Stimulated activated CD8-positive, alpha-beta memory T cell treated with anti-CD3 and anti-CD28 coated beads, Interleukin-15, amount 100 ng/mL, for 24 hours (primary cell): ENCODE data around the gene ZC3H10.

Experiments
- DNase-seq: peaks from one replicate; pipeline ENCODE4 v3.0.0-alpha.2; 2020; ENCODE audit warnings: low read depth

Gene ZC3H10

GRCh38 chr12:56127888-56128669 lies 10.0 kb downstream of the ZC3H10 start, which contains the start of gene ESYT1:
TSS of gene ESYT1 (plus strand) at chr12:56128267. CDS start at chr12:56128320, 53 bp downstream.
- DNase-seq: peak; percentile 69

- no peak for DNase-seq
These were observed 10.7 kb downstream of the ZC3H10 start for GRCh38 chr12:56128670-56129205.

- peak; percentile 38 for DNase-seq
These were observed 11.3 kb downstream of the ZC3H10 start for GRCh38 chr12:56129206-56129941.

DNA sequence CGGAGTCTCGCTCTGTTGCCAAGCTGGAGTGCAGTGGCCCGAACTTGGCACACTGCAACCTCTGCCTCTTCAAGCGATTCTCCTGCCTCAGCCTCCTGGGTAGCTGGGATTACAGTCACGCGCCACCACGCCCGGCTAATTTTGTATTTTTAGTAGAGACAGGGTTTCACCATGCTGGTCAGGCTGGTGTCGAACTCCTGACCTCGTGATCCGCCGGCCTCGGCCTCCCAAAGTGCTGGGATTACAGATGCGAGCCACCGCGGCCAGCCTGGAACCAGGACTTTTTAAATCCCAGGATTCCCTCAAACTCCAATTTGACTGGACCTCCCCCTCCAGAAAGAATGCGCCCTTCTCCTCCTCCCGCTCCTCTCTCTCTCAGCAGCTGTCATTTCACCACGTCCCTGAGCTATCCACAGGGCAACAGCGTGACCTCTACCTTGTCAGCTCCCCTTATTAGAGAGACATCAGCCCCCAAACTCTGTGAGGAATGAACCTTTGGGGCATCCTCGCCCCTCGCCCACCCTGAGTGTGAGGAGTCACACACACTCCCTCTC lies 12.0 kb downstream of the ZC3H10 start:
- no peak for DNase-seq

- no peak for DNase-seq
These were observed 12.8 kb downstream of the ZC3H10 start for GRCh38 chr12:56130876-56131275.

DNA sequence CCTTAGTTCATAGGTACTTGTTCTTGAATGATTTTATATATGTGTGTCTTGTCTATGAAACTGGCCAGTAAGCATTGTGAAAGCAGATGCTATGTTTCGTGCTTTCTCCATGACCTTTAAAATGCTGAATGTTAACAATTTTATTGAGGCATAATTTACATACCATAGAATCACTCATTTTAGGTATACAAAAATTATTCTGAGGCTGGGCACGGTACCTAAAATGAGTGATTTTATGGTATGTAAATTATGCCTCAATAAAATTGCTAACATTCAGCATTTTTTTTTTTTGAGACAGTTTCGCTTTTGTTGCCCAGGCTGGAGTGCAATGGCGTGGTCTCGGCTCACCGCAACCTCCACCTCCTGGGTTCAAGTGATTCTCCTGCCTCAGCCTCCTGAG lies 16.8 kb downstream of the ZC3H10 start:
- no peak for DNase-seq

DNA sequence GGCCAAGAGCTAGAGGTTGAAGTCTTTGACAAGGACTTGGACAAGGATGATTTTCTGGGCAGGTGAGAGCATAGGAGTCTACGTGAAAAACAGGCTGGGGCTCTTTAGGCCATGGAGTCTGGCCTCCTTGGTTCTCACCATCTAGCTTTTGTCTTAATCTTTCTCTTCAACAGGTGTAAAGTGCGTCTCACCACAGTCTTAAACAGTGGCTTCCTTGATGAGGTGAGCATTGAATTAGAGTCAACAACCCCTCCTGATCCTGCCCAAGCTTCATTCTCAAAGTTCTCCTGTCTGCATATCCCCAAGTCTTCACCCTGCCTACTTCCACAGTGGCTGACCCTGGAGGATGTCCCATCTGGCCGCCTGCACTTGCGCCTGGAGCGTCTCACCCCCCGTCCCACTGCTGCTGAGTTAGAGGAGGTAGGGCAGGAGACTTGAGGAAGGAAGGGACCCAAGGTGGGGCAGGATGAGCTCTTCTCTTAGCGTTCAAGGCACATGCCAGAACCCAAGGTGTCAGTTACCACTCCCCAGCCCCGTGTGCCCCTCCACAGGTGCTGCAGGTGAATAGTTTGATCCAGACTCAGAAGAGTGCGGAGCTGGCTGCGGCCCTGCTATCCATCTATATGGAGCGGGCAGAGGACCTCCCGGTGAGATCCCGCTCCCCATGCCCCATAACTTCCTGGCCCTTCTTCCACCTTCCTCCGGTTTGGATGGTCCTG lies 19.9 kb downstream of the ZC3H10 start:
- DNase-seq: no peak

- no peak for DNase-seq
These were observed 24.1 kb downstream of the ZC3H10 start for GRCh38 chr12:56141946-56142784.

- no peak for DNase-seq
These were observed 25.2 kb downstream of the ZC3H10 start for GRCh38 chr12:56143217-56143616.

DNA sequence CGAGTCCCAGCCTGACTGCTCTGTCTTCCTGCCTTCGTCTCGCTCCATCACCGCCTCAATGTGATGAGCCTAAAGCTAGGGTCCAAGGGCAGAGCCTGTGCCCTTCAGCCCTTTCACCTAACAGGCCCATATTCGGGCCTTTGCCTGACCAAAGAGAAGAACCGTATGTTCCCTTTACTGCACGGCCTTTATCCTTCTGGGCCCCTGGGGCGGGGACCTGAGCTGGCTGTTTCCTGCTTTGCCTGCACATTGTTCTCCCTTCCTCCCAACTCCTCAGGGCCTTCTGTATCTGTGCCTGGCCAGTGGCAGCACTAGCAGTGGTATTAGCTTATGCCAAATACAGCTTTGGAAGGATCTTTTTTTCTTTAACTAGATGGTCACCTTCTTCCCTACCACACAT lies 25.8 kb downstream of the ZC3H10 start:
- no peak for DNase-seq

DNA sequence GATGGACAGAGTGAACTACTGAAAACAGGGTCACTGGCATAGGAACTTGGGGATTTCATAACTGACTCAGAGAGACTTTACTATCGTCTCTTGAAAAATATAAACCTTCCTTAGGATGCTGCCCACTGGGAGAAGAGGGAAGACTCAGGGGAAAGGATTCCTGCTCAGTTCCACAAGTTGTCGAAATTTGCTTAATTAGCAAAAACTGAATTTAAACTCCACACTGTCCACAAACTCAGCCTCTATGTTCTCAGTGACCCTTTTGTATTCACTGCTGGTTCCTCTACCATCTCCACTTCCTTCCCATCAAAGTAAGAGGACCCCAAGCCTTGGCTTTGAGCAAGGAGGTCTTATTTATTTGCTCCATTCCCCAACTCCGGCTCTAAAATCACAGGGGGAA lies 27.2 kb downstream of the ZC3H10 start:
- no peak for DNase-seq

- DNase-seq: no peak
These were observed 28.7 kb downstream of the ZC3H10 start for GRCh38 chr12:56146492-56147460.

GRCh38 chr12:56150563-56150962 lies 32.5 kb downstream of the ZC3H10 start:
- DNase-seq: no peak

- peak; percentile 35 for DNase-seq
These were observed 33.6 kb downstream of the ZC3H10 start for GRCh38 chr12:56151672-56152131.

DNA sequence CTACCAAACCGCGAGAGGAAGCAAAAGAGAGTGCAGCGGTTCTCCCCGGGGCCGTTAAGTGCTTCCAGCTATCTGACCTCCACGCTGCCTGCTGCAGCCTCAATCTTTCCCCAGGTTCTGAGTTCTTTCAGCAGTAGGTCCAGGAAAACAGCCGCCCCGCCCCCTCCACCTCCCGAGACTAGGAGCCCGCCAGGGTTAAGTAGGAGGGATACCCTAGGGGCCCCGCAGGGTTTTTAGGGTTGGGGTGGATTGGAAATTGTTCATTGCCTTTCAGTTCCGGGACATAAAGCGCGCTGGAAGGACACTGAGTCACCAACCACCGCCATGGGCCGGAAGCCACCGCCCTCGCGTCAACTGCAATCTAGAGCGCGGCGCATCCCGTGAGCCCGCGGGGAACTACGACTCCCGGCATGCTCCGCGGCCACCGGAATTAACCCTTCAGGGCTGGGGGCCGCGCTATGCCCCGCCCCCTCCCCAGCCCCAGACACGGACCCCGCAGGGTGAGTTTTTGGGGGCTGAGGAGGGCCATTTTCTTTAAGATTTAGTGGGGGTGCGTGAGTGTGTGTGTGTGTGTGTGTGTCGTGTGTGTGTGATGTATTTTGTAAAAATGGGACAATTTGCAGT lies 34.2 kb downstream of the ZC3H10 start, which contains the start of gene MYL6B:
TSS of gene MYL6B (plus strand) at position 456 of the 624 bp plus-strand sequence. CDS start 1,332 bp downstream, outside the sequence.
- DNase-seq: peak; percentile 80

DNA sequence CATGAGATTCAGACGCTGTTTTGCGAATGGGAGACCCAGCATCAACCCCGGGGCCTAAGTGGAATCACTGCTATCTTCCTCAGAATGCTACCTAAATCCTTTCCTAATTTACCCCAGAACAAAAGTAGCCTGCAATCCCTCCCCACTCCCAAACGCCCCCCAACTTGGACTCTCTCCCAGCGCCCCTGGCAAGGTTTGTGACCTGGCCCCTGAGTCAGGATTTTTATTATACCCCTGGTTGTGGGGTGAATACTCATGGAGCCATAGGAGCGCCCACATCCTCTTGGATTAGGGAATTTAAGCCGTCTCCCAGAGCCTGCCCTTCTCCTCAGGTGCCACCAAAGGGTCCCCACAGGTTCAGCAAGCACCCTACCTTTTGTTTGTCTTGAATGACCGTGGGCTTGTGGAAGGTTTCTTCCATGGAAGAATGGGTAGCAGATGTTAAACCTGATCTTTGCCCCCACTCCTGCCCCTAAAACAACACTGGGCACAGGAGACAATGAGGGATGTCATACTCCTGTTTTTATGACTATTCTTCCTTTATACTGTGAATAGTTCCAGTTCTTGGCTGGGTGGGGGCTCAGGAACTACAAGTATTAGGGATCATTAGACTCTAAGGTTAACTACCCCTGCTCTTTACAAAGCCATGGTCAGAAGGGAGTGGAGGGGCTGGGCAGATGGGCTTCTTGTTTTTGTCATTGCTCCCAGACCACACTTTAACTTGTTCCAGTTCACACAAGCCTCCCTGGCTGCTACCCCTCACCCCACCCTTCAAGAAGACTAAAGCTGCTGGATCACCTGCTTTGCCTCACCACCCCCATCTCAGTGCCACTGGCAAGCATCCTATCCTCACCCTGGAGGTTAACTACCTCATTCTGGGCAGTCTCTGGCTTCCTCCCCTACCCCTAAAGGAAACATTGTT lies 35.0 kb downstream of the ZC3H10 start:
- DNase-seq: no peak

DNA sequence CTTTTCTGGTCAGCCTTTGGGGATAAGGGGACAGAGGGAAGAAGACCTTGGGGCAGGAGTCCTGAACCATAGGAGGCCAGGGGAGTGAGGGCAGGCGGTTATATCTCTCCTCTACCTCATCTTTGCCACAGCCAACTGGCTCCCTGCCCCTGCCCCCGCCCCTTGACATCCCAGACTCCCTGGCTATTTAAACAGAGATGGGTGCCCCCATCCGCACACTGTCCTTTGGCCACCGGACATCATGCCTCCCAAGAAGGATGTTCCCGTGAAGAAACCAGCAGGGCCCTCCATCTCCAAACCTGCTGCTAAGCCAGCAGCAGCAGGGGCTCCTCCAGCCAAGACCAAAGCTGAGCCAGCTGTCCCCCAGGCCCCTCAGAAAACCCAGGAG lies 35.6 kb downstream of the ZC3H10 start:
- DNase-seq: no peak

DNA sequence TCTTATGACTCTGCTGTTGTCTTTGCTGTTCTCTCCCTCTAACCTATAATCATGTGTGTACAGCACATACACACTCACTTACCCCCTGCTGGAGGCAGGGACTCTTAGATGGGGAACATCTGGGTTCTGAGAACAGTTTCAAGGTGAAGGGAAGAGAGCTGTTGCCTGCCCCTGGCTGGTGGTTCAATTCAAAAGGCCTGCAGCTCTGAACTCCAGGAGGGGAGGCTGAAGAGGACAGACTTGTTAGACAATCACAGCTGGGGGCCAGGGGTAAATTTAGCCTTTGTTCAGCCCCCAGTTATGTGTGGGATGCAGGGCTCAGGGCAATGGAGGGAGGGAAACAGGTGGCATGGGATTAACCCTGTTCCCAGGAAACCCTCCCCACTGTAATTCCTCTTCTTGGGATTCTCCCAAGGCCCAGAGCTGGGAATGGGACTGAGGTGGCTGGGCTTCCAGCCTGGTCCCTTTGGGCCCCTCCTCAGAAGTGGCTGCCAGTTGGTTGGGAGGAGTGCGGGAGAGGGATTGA lies 36.2 kb downstream of the ZC3H10 start:
- no peak for DNase-seq
